Measurements from ENCODE around the gene BCO1.

DNA sequence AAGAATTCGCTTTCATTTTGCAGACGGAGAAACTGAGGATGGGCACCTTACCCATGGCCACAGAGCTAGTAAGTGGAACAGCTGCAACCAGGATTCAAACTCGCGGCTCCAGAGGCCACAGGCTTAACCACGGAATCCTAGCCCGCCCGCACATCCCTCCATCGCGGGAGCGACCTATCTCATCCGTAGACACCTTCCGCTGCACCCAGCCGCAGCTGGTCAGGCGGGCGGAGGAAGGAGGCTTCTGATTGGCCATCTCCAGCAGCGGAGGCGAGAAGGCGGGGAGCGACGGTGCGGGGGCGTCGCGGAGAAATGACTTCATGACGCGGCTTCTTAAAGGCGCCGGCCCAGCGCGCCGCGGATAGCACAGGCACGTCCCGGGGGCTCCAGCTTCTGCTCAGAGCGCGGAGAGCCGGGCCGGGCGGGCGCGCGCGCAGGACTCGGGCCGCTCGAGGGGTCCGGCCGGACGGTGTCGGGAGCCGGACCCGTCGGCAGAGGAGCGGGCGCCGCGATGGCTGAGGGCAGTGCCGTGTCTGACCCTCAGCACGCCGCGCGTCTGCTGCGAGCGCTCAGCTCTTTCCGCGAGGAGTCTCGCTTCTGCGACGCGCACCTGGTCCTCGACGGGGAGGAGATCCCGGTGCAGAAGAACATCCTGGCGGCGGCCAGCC lies 76.2 kb downstream of the BCO1 start, which contains the start of gene GAN:
- TF ChIP-seq POLR2AphosphoS5 (IDR thresholded peaks at IDR 0.05) (peak; percentile 99), POLR2A (IDR thresholded peaks at IDR 0.05) (peak; percentile 97)
- TF ChIP-seq, protein P1, sequence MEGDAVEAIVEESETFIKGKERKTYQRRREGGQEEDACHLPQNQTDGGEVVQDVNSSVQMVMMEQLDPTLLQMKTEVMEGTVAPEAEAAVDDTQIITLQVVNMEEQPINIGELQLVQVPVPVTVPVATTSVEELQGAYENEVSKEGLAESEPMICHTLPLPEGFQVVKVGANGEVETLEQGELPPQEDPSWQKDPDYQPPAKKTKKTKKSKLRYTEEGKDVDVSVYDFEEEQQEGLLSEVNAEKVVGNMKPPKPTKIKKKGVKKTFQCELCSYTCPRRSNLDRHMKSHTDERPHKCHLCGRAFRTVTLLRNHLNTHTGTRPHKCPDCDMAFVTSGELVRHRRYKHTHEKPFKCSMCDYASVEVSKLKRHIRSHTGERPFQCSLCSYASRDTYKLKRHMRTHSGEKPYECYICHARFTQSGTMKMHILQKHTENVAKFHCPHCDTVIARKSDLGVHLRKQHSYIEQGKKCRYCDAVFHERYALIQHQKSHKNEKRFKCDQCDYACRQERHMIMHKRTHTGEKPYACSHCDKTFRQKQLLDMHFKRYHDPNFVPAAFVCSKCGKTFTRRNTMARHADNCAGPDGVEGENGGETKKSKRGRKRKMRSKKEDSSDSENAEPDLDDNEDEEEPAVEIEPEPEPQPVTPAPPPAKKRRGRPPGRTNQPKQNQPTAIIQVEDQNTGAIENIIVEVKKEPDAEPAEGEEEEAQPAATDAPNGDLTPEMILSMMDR (IDR thresholded peaks at IDR 0.05): peak in 1 of 4 experiments; percentile 19

Data from prostate gland (tissue), 2 donors.